Fibroblast of villous mesenchyme (primary cell): Measurements from ENCODE around the gene PAK6. TPM values are rescaled to one million over a fixed set of nuclear protein-coding genes. Genes with fewer than 3 reads are reported as not detected.

Experiments
- DNase-seq: peaks from one replicate; pipeline ENCODE4 v3.0.0-alpha.2; 2010; ENCODE audit warnings: low read depth
- H3K4me3 ChIP-seq: 2 replicates; pipeline ENCODE4 v1.5.1; 2011; ENCODE audit warnings: low read depth, mild to moderate bottlenecking, low read length
- CTCF ChIP-seq: IDR thresholded peaks from 2 replicates; pipeline ENCODE4 v1.5.1; 2012; ENCODE audit warnings: low read depth, mild to moderate bottlenecking, low read length; ENCODE audit not compliant: insufficient read depth
- total RNA-seq: library from RNA; depleted of rRNA; stranded (reverse); fragments of >200 nt; gene quantifications from 2 replicates; pipeline ENCODE4 v1.2.3, GENCODE V29; 2012

The PAK6 gene
- total RNA-seq, 1 donor, result under 0.01 TPM

- peak; percentile 65 for DNase-seq
- no peak for TF ChIP-seq CTCF
- peak overlapping the region; percentile 38 for H3K4me3 ChIP-seq
Observed at GRCh38 chr15:40290918-40291574, 52.2 kb downstream of the PAK6 start.

GRCh38 chr15:40292246-40292645 is 53.4 kb downstream of the PAK6 start:
- no peak for DNase-seq
- TF ChIP-seq CTCF, result no peak
- no peak overlapping the region for H3K4me3 ChIP-seq

- no peak for DNase-seq
- TF ChIP-seq CTCF, result no peak
- no peak overlapping the region for H3K4me3 ChIP-seq
Observed at GRCh38 chr15:40293006-40293405, 54.1 kb downstream of the PAK6 start.

GRCh38 chr15:40293905-40294895 is 55.3 kb downstream of the PAK6 start:
- TF ChIP-seq CTCF, result no peak
- DNase-seq, result no peak
- no peak overlapping the region for H3K4me3 ChIP-seq

GRCh38 chr15:40295297-40295696 is 56.4 kb downstream of the PAK6 start:
- no peak for TF ChIP-seq CTCF
- DNase-seq, result no peak
- H3K4me3 ChIP-seq, result no peak overlapping the region

GRCh38 chr15:40295877-40296560 is 57.2 kb downstream of the PAK6 start:
- DNase-seq, result no peak
- no peak for TF ChIP-seq CTCF
- H3K4me3 ChIP-seq, result no peak overlapping the region
